Mucosa of descending colon (tissue), 3 donors: ENCODE data around the gene CACNA1C. TPM values are rescaled to one million over a fixed set of nuclear protein-coding genes. Genes with fewer than 3 reads are reported as not detected.

ENCODE experiments used
- ATAC-seq: fragments of 200-7000 bp; cut with Tn5 transposase; one replicate; pipeline ENCODE4 v1.9.1; 2020; ENCODE audit warnings: mild to moderate bottlenecking, moderate library complexity
- DNase-seq, 3 donors: peaks; one replicate each; pipeline ENCODE4 v3.0.0-alpha.2; 2020
- H3K36me3 ChIP-seq: fragments of 200-600 bp; one replicate; pipeline ENCODE4 v1.8.0; 2021; ENCODE audit warnings: low read depth, mild to moderate bottlenecking
- H3K4me1 ChIP-seq: fragments of 200-600 bp; one replicate; pipeline ENCODE4 v1.8.0; 2021; ENCODE audit warnings: low read depth, mild to moderate bottlenecking
- H3K4me3 ChIP-seq: fragments of 200-600 bp; one replicate; pipeline ENCODE4 v1.8.0; 2021; ENCODE audit warnings: mild to moderate bottlenecking
- H3K9me3 ChIP-seq: fragments of 200-600 bp; one replicate; pipeline ENCODE4 v1.8.0; 2021; ENCODE audit warnings: mild to moderate bottlenecking
- CTCF ChIP-seq: fragments of 200-600 bp; IDR thresholded peaks from one replicate; pipeline ENCODE4 v1.8.0; 2022; ENCODE audit warnings: antibody characterized with exemption, mild to moderate bottlenecking
- intact Hi-C, 2 donors: fragments of 100-400 bp; cut with DNase I in 1 of 2; cut with micrococcal nuclease in 1 of 2; formaldehyde crosslinking; loops; one replicate each; pipeline versions ENCODE4 v1.11.0 to v1.11.1; 2022; cut with DNase I, micrococcal nuclease
- total RNA-seq, 3 donors: library from RNA; stranded (reverse); fragmentation: NEBNext Ultra II Directional in 2 of 3; extraction: Animal tissue kit (Norgen Biotek cat#: 25700) in 2 of 3; gene quantifications; one replicate each; pipeline versions ENCODE4 v1.2.1 to v1.2.4, GENCODE V29; 2021 to 2023
- donor health status: DM: no; HTN: no; CAD: no; lungs with moderate emphysema.
- donor health status: DM: no; HTN: no; CAD: no.
- donor health status: DM: no; HTN: yes; CAD: no.

The CACNA1C gene
- total RNA-seq, 3 donors from 2014 or later: 5.5 to 89.4 (median 9.2) TPM

DNA sequence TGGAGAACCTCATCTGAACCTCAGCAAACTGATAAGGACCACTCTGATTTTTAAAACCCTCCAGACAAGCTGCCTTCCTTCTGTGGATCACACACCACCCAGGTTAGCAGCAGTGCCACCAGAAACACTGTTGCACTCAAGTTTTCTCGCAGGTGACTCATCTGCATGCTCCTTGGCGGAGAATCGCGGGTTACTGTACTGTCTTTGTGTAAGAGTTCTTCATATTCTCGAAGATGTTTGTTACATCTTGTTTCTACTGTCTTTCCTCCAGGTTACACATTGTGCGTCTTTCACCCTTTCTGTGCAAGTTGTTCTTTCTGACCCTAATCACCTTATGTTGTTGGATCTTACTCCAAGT is 331.2 kb downstream of the CACNA1C start:
- intact Hi-C loops: no loop called here
- no peak for TF ChIP-seq CTCF
- ATAC-seq (no peak), DNase-seq (peak in 1 of 3 donors; percentile 32)
- Histone ChIP-seq H3K4me1 (peaks cover 8% of the 10 kb centered on the region), H3K36me3 (no peaks in the 10 kb centered on the region), H3K4me3 (no peak overlapping the region), H3K9me3 (no peaks in the 10 kb centered on the region)

GRCh38 chr12:2384533-2385351 is 332.0 kb downstream of the CACNA1C start:
- no peak for DNase-seq
- Histone ChIP-seq H3K9me3 (no peaks in the 10 kb centered on the region), H3K36me3 (no peaks in the 10 kb centered on the region), H3K4me1 (peaks cover 8% of the 10 kb centered on the region), H3K4me3 (no peak overlapping the region)
- no peak for TF ChIP-seq CTCF
- ATAC-seq: no peak
- intact Hi-C loops: no loop called here

DNA sequence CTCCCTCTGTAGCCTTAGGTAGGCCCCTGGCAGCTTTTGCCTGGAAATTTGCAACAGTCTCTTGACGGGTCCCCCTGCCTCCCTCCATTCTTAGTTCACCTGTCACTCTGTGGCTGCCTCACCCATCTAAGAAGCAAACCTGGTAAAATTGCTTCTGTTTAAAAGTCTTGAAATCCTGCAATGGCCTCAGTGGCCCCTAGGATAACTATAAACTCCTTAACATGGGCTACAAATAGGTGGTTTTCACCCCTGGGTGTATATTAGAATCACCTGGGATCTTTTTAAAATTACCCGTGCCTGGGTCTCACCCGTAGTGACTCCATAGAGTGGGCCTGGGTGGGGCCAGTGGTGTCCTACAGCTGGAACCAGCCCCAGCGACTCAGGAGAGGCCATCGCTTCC is 332.7 kb downstream of the CACNA1C start:
- intact Hi-C loops: no loop called here

DNA sequence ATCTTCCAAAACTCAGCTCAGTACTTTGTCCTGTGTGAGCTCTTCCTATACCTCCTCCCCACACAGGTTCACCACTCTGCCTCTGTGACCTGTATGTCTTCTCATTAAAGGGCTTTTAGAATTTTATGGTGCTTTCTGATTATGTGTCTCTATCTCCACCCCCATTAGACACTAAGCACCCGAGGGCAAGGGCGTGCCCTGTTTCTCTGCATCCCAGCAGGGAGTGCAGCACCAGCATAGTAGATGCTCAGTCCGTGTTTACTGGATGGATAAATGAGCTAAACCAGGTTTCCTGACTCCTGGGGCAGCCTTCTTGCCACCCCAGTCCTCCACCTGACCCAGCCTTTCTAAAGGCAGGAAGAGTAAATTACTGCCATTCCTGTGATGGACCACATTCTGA is 333.8 kb downstream of the CACNA1C start:
- TF ChIP-seq CTCF: no peak
- intact Hi-C loops: no loop called here
- H3K4me3 ChIP-seq: no peak overlapping the region
- no peaks in the 10 kb centered on the region for H3K36me3 ChIP-seq
- DNase-seq: no peak
- no peaks in the 10 kb centered on the region for H3K9me3 ChIP-seq
- ATAC-seq: no peak
- H3K4me1 ChIP-seq: peaks cover 8% of the 10 kb centered on the region

More for the DNA sequence above, 332.7 kb downstream of the CACNA1C start:
- no peak overlapping the region for H3K4me3 ChIP-seq
- no peak for TF ChIP-seq CTCF
- no peaks in the 10 kb centered on the region for H3K9me3 ChIP-seq
- ATAC-seq (no peak), DNase-seq (no peak)
- peaks cover 8% of the 10 kb centered on the region for H3K4me1 ChIP-seq
- H3K36me3 ChIP-seq: no peaks in the 10 kb centered on the region

DNA sequence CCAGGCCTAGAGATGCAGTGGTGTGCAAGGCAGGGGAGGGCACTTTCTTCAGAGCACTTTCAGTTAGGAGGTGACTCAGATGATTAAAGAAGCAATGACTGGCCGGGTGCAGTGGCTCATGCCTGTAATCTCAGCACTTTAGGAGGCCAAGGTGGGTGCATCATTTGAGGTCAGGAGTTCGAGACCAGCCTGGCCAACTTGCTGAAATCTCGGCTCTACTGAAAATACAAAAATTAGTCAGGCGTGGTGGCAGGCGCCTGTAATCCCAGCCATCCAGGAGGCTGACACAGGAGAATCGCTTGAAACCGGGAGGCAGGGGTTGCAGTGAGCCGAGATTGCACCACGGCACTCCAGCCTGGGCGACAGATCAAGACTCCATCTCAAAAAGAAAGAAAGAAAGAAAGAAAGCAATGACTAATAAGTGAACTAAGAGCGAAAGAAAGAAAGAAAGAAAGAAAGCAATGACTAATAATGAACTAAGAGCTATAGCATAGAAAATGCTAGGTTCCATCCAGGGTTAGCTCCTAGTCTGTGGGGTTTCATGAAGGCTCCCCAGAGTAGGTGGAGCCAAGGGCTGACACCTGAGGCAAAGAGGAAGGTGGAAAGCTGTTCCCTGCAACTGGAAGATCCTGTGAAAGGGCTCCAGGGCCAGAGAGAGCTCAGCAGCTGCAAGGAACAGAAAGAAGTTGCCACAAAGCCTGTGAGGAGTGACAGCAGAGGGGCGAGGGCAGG is 334.5 kb downstream of the CACNA1C start:
- intact Hi-C loops: no loop called here
- no peaks in the 10 kb centered on the region for H3K36me3 ChIP-seq
- DNase-seq (no peak), ATAC-seq (no peak)
- no peak for TF ChIP-seq CTCF
- peaks cover 8% of the 10 kb centered on the region for H3K4me1 ChIP-seq
- H3K9me3 ChIP-seq: no peaks in the 10 kb centered on the region
- no peak overlapping the region for H3K4me3 ChIP-seq
